Mesenteric fat pad (tissue), 1 donor: ENCODE data around the gene CNTN2. TPM values are rescaled to one million over a fixed set of nuclear protein-coding genes. Genes with fewer than 3 reads are reported as not detected.

Experiments
- DNase-seq: peaks from one replicate; pipeline ENCODE4 v3.0.0-alpha.2; 2020; ENCODE audit warnings: low spot score
- total RNA-seq: library from RNA; stranded (reverse); fragmentation: NEBNext Ultra II Directional; extraction: Animal tissue kit (Norgen Biotek cat#: 25700); gene quantifications from one replicate; pipeline ENCODE4 v1.2.1, GENCODE V29; 2021
- donor health status: DM: yes; HTN: yes; CAD: no.

CNTN2 gene
- total RNA-seq, 1 donor from 2014 or later = not detected

GRCh38 chr1:205072881-205073280 lies 29.9 kb downstream of the CNTN2 start:
- DNase-seq = no peak

- no peak for DNase-seq
Measured at GRCh38 chr1:205073511-205073910, 30.5 kb downstream of the CNTN2 start.

- no peak for DNase-seq
Measured at GRCh38 chr1:205074084-205074483, 31.1 kb downstream of the CNTN2 start.

GRCh38 chr1:205074513-205074912 lies 31.5 kb downstream of the CNTN2 start:
- DNase-seq = no peak

- no peak for DNase-seq
Measured at GRCh38 chr1:205075642-205076155, 32.7 kb downstream of the CNTN2 start.

GRCh38 chr1:205076245-205076761 lies 33.3 kb downstream of the CNTN2 start:
- no peak for DNase-seq

GRCh38 chr1:205077158-205077933 lies 34.3 kb downstream of the CNTN2 start:
- no peak for DNase-seq

GRCh38 chr1:205077934-205078311 lies 34.9 kb downstream of the CNTN2 start:
- no peak for DNase-seq

GRCh38 chr1:205082431-205082830 lies 39.4 kb downstream of the CNTN2 start:
- no peak for DNase-seq

GRCh38 chr1:205084360-205084759 lies 41.3 kb downstream of the CNTN2 start, which contains the start of gene TMEM81:
TSS of gene TMEM81 (minus strand) at chr1:205084460. CDS start at chr1:205084320, 140 bp downstream.
- DNase-seq = no peak

- DNase-seq = no peak
Measured at GRCh38 chr1:205088341-205088740, 45.3 kb downstream of the CNTN2 start.

- no peak for DNase-seq
Measured at GRCh38 chr1:205091043-205091740, 48.2 kb downstream of the CNTN2 start.

GRCh38 chr1:205095422-205095821 lies 52.4 kb downstream of the CNTN2 start:
- DNase-seq = no peak

- DNase-seq = no peak
Measured at GRCh38 chr1:205098242-205098641, 55.2 kb downstream of the CNTN2 start.

GRCh38 chr1:205102404-205102803 lies 59.4 kb downstream of the CNTN2 start:
- DNase-seq = no peak

- DNase-seq = no peak
Measured at GRCh38 chr1:205107327-205107726, 64.3 kb downstream of the CNTN2 start.

GRCh38 chr1:205108464-205108863 lies 65.5 kb downstream of the CNTN2 start:
- DNase-seq = no peak

- DNase-seq = no peak
Measured at GRCh38 chr1:205109269-205109668, 66.3 kb downstream of the CNTN2 start.

- no peak for DNase-seq
Measured at GRCh38 chr1:205109711-205110110, 66.7 kb downstream of the CNTN2 start.

GRCh38 chr1:205111354-205111753 lies 68.3 kb downstream of the CNTN2 start:
- DNase-seq = no peak

GRCh38 chr1:205118752-205119151 lies 75.7 kb downstream of the CNTN2 start:
- DNase-seq = no peak
